ENCODE data around the gene GRM7.

DNA sequence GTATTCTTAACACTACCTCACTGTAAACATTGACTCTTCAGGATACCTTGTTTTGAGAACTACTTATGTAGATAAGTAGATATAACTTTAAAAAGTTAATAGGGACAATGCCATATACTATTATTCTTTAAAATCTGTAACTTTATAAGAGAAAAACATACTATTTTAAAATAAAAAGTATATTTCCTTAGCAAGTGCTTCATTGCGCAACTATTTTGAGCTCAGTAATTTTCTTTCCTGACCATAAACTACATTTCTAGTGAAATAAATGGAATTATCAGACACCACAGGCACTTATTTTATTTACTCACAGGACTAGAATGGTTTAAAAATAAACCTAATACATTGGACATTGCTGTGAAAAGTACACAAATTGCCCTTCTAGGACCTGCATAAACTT lies 876.3 kb downstream of the GRM7 start:
- TF ChIP-seq, protein P1, sequence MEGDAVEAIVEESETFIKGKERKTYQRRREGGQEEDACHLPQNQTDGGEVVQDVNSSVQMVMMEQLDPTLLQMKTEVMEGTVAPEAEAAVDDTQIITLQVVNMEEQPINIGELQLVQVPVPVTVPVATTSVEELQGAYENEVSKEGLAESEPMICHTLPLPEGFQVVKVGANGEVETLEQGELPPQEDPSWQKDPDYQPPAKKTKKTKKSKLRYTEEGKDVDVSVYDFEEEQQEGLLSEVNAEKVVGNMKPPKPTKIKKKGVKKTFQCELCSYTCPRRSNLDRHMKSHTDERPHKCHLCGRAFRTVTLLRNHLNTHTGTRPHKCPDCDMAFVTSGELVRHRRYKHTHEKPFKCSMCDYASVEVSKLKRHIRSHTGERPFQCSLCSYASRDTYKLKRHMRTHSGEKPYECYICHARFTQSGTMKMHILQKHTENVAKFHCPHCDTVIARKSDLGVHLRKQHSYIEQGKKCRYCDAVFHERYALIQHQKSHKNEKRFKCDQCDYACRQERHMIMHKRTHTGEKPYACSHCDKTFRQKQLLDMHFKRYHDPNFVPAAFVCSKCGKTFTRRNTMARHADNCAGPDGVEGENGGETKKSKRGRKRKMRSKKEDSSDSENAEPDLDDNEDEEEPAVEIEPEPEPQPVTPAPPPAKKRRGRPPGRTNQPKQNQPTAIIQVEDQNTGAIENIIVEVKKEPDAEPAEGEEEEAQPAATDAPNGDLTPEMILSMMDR (IDR thresholded peaks at IDR 0.05): no peak
- TF ChIP-seq EZH2 (IDR thresholded peaks at IDR 0.05; ENCODE audit: borderline replicate concordance, insufficient read depth, low read depth, low read length, poor library complexity, severe bottlenecking): no peak
